HG03097 (cell line): Measurements from ENCODE around the gene BRD7.
"Not testable (repeated sequence)": the region's sequence is repeated elsewhere in the genome, so short reads cannot be mapped to it uniquely, and the experiment has no call there.

Experiments
- ATAC-seq: cut with Tn5 transposase; IDR thresholded peaks from one replicate; pipeline ENCODE4 v1.9.1; 2021; ENCODE audit not compliant: unreplicated experiment, low FRiP score

The BRD7 gene

DNA sequence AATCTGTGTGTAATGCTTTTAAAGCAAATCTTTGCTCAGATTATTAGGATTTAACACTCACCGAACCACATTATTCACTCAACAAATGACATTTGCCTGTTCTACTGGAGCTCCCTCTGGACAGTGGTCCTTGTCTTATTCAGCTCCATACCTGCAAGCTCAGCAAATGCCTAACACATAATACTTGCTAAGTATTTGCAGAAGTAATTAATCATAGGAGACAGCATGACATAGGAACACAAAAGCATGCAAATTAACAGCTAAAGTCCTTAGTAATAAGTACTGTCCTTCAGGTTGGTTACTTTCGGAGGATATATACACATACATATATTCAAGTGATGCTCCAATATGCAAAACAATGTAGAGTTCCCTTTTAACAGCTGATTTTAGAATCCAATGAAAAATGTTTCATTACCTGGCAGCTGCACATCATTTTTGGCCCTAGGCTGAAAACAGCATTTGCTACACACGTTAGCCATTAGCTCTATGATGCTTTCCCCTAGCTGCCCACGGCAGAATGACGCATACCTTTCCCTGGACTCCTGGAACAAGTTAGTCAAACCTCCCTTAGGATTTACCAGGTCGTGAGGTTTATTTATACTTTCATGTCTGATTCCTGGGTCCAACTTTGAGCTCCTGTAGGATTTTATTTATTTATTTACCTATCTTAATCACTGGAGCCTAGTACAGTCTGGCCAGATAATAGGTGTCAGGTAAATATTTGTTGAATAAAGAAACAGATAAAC is 8.6 kb downstream of the BRD7 start:
- ATAC-seq, result no peak

DNA sequence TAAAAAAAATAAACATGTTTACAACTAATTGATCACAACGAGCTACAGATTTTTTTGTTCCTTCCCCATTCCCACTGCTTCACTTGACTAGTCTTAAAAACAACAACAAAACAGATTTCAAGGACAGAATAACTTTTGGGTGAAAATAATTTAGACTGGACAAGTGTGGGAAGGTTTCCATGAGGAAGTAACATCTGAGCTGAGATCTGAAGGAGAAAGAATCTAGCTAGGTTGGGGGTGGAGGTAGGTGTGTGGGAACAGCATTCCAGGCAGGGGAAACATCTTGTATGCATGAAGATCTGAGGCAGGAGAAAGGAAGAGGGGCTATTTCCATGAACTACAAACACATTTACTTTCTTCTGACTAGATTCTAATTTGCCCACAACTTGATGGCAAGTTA is 9.2 kb downstream of the BRD7 start:
- ATAC-seq, result no peak

DNA sequence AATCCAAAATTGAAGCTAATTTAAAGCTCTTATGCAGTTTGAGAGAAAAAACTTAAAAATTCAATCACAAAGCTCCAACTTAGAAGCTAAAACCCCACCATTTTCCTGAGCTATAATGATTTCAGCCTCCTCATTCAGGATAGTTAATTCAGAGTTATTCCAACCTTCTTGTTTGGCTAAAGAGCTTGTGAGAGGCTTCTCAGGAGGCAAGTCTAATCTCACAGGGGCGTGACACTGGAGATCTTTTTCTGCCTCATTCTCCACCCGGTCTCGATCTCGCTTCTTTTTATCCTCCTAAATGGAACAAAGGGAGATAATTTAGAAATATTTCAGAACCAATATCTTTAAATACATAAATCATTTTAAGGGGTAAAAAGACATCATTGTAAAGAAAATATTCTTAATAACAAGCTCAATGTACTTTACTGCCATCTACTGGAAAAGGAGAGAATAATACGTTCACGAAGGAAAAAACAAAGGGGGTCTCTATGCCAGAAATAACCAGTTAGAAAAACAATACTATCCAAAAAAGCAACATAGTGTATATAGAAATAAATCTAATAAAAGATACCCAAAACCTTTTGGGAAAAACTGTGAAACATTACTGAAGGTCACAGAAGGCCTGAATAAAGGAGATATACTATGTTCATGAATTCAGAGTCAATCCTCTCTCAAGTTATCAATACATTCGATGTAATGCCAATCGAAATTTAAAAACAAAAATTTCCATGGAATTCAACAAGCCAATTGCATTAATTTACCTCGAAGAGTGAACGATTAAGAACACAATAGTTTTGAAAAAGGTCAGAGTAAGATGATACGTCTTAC is 13.9 kb downstream of the BRD7 start:
- no peak for ATAC-seq

DNA sequence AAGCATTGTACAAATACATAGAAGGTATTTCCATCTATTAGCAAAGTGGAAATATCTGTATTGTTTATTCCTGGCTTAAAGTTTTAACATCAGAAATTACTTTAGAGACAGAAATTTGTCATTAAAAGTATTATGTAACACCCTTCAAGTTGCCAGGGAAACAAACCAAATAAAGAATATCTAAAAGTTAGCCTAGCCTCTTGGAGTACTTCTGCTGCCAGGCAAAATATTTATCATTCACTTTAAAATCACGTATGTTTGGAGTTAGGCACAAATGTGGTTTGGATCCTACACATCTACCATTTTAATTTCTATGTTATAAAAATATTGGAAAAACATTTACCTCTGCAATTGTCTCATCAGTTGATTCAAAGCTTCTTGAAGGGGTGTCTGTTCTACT is 14.7 kb downstream of the BRD7 start:
- no peak for ATAC-seq

DNA sequence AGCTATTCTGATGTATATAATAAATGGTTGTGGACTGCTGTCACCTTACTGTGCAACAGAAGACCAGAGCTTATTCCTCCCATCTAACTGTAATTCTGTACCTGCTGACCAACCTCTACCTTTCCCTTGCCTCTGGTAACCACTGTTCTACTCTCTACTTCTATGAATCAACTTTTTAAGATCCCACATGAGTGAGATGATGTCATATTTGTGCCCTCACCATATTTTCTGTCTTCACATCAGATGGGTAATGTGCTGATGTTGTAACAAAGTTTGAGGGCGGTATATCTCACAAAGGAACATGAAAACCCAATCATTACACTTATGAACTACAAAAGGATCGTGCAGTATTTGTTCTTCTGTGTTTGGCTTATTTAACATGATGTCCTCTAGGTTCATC is 16.8 kb downstream of the BRD7 start:
- no peak for ATAC-seq

DNA sequence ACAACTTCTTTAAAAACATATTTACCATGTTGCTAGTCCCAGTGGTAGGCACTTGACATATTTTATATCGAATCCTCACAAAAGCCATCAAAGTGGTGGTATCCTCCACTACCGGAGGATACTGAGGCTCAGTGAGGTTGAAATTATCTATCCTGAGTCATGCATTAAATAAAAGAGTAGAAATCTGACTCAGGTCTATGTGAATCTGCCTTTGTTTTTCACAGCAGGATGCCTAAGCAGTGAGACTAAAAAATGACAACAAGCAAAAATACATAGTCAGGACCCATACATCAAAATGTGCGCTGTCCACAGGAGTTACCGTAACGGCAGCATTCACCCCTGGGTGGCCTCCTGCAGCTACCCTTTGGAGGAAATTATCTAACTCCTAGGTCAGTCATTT is 17.7 kb downstream of the BRD7 start:
- no peak for ATAC-seq

DNA sequence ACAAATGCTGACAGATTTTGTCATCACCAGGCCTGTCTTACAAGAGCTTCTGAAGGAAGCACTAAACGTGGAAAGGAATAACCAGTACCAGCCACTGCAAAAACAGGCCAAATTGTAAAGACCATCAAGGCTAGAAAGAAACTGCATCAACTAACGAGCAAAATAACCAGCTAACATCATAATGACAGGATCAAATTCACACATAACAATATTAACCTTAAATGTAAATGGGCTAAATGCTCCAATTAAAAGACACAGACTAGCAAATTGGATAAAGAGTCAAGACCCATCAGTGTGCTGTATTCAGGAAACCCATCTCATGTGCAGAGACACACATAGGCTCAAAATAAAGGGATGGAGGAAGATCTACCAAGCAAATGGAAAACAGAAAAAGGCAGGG is 23.6 kb downstream of the BRD7 start:
- not testable (repeated sequence) for ATAC-seq

DNA sequence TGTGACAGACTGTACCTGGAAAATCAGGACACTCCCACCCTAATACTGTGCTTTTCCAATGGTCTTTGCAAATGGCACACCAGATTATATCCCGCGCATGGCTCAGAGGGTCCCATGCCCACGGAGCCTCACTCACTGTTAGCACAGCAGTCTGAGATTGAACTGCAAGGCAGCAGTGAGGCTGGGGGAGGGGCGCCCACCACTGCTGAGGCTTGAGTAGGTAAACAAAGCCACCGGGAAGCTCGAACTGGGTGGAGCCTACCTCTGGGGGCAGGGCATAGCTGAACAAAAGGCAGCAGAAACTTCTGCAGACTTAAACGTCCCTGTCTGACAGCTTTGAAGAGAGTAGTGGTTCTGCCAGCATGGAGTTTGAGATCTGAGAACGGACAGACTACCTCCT is 25.2 kb downstream of the BRD7 start:
- ATAC-seq, result not testable (repeated sequence)

DNA sequence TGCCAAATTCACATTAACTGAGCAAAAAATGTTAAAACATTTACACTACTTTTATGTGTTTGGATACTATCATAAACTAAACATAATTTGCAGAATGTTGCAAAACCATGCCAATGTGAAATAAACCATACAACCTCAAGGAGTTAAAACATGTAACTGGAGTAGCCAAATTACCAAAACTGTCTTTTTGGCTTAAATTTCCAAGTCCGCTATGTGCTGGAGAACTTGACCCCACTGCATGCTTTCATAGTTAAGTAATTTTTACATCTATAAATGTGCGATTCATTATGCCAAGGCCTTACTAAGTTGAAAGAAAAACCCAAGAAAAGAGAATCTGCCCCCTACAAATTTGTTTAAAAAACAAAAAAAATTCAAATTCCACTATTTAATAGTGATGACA is 28.2 kb downstream of the BRD7 start:
- no peak for ATAC-seq

DNA sequence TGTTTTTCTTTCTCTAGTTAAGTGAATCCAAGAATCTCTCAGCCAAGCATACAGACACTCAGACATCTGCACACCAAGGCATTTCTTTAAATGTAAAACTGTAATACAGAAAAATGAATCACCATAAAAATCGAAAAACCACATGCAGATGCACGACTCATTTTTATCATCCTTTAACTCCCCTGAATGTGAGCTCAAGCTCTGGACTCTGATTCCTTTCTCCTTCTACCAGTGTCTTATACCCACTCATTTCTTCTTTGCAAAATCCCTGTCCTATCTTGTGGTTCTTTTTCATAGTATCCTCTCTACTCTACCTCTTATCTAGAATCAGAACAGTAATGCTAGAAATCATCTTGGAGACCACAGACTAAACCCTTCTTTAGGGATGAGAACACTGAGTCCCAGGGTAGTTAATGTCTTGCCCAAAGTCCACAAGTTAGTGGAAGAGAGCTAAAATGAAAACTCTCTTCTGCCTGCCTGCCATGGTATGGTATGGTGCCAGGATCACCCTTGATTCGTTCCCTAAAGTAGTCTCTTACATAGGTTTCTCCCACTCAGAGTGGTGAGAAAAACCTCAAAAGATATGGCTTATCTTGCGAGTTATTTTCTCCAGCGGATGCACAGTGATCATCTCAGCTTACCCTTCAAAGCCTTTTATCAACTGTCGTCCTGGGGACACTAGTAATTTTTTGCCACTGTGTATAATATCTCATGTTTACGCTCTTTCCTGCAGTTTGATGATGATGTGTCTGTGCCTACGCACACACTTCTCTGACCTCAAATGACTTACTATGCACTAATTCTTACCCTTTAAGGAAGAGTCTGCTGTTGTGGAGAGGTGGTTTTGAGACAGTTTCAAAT is 30.2 kb downstream of the BRD7 start:
- ATAC-seq, result no peak

DNA sequence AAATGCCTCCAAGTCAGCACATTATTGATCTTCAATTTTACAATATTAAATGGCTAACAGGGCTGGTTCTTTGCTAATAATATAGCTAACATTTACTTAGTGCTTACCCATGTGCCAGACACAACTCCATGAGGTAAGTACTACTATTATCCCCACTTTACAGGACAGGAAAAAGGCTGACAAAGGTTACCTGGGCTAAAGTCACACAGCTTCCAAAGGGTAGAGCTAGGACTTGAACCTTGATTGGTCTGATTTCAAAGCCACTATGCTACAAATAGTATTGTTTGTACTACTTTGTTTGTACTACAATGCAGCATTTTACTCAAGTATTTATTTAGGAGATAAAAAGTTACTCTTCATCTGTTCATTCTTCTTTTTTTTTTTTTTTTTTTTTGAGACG is 31.9 kb downstream of the BRD7 start:
- no peak for ATAC-seq

DNA sequence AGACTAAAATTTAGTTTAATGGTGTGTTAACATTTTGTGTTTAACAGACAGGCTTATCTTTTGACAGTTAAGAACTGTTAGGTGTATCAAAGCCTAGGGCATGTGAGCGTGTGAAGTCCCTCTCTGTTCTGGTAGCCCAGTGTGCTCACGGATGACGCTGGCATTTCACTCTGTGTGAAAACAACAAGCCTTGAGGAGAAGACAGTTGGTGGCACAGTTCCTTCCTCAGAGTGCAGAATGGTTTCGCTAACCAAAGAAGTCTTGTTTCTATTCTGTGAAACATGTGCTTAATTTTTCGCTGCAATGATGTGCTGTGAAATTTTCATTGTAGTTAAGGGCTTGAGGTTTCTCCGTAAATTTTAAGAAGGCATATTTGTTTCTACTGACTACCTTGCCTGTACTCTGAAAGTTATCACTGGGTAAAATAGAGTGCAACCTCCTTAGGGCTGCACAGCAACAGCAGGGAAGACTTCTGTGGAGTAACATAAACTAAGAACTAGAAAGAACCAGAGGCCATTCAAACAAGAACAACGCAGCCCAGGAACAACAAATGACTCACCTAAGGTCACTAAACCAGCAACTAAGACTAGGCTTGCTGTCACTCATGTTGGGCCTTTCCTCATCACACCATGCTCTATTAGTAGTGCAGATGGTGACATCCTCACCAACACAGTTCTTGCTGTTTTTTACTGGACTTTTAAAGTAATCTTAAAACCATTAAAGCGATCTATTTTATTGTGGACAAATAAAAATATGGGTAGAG is 33.4 kb downstream of the BRD7 start:
- ATAC-seq, result no peak

DNA sequence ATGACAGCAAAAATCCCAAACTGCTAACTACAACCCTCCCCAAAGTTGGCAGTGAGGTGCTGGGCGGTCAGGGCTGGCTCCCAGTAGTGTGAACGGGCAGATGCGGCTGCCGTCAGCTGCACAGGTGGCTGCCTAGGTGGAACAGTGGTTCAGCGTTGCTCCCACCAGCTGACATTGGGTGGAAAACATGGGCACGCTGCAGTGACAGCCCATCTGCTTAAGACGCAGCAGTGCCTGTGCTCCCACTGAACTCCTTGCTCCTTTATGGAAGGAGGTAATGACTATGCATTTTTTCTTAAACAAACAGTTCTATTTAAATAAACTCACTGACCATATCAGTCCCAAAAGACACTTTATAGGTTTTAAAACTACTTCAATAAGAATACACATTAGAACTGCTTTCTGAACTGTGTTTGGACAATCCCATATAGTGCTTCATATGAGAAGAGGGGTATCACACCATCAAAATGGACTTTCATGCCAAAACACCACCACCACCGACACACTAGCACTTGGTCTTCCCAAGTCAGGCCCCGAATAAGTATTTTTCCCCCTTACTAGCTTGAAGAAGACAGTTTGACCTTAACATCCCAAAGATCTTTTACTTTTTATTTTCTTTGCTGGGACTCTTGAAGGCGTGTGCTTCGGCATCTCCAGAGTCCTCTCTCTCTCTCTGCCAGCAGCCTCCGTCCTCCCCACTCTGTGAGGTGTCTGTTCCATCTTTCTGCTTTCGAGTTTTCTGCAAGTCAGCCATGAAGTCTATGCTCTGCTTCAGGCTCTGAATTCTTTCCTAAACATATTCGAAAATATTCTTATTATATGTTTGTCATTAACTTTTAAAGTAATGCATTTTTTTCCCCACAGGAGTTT is 34.4 kb downstream of the BRD7 start:
- ATAC-seq, result no peak

DNA sequence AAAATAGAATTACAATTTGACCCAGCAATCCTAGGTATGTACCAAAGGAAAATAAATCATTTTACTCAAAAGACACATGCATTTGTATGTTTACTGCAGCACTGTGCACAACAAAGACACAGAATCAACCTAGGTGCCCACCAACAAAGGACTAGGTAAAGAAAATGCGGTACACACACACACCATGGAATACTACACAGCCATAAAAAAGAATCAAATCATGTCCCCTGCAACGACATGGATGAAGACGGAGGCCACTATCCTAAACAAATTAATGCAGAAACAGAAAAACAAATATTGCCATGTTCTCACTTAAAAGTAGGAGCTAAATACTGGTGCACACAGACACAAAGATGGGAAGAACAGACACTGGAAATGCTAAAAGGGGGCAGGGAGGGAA is 36.2 kb downstream of the BRD7 start:
- no peak for ATAC-seq

DNA sequence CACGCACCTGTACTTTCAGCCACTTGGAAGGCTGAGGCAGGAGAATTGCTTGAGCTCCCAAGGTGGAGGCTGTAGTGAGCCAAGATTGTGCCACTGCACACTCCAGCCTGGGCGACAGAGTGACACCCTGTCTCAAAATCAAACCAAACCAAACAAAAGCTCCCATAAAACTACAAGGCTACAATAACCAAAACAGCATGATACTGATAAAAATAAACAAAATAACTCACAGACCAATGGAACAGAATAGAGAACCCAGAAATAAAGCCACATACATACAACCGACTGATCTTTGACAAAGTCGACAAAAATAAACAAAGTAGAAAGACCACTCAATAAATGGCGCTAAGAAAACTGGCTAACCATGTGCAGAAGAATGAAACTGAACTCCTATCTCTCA is 37.2 kb downstream of the BRD7 start:
- no peak for ATAC-seq

DNA sequence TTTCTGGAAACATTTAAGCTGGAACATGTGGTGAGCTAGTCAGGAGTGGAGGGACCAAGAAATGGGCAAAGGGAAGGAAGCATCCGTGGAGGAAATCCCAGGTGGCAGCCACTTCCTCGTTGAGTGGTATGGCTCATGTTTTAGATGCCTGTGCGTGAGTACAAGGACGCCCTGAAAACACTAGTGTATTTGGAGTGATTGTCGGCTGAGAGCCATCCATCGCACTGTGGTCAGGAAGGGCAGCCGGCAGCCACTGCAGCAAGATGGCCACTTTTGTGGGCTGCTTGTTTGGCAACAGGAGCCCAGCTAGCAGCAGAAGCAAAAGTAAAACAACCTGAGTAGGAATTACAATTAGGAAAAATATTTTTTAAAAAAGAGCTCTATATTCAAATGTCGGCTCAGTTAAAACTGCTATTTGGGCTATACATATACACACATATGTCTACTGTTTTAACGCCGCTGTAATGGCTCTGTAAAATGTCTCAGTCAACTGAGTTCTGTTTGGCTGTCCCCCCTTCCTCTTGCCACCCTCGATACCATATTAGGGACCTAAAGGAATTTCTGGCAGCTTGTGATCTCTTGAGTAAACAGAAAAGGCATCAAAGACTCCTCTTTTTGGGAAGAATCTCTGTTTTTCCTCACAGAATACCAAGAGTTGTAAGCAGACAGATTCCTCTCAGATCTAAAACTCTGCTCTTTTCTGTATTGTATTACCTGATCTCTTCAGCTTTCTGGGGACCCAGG is 39.2 kb downstream of the BRD7 start:
- ATAC-seq, result no peak

DNA sequence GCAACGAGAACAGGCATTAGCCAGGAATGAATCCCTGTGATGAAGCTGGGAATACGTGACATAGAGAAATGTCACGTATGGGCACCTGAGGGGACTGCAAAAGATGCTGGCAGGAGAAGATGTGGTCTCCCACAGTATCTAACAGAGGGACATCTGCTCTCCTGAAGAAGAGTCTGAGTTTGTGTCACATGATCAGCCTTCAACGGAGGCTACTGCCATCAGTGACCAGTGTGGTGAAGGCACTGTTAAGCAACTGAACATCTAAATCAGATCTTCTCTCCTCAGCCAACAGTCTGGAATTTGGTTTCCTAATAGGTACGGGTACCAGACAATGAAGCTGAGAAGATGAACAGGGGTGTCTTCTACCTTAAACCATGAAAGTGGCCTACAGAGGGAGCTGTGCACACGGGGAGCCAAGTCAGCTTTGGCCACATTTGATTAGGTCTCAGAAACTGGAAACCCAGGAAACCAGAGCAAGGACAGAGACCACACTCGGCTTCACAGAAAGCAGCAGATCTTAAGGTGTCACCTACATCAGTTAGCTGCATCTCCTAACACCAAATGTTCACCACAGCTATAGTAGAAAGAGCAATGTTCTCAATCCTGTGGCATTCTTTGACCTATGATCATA is 41.8 kb downstream of the BRD7 start:
- peak; percentile 50 for ATAC-seq

DNA sequence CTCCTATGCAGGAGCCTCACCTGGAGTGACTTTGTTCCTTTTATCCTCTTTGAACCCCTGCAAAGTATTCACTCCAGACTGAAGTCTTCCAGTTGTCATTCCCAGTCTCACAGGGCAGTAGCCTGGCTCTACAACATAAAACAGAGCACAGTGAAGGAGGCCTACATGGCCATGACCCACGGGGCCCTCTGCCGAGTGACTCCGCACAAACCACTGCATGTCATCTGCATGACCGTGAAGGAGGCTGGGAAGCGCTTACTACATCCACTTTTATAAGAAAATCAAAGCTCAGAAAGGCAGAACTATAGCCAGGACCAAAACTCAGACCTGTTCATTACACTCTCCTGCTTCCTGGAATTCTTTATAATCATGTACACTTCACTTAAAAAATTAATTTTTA is 42.5 kb downstream of the BRD7 start:
- ATAC-seq, result no peak
